GM21526 (cell line): ENCODE results near the gene ZCCHC24.

Experiments
- ATAC-seq: cut with Tn5 transposase; IDR thresholded peaks from one replicate; pipeline ENCODE4 v1.9.1; 2021; ENCODE audit warnings: moderate library complexity; ENCODE audit not compliant: unreplicated experiment, low FRiP score

ZCCHC24 gene

GRCh38 chr10:79352035-79352877, 93.2 kb downstream of the ZCCHC24 start:
- ATAC-seq, result no peak

GRCh38 chr10:79351332-79351731, 94.1 kb downstream of the ZCCHC24 start:
- ATAC-seq, result no peak

GRCh38 chr10:79350407-79351154, 94.8 kb downstream of the ZCCHC24 start:
- ATAC-seq, result no peak

- ATAC-seq, result no peak
Measured at GRCh38 chr10:79349766-79350406, 95.5 kb downstream of the ZCCHC24 start.

- no peak for ATAC-seq
Measured at GRCh38 chr10:79349072-79349491, 96.3 kb downstream of the ZCCHC24 start.

GRCh38 chr10:79348640-79348988, 96.8 kb downstream of the ZCCHC24 start:
- no peak for ATAC-seq

- peak; percentile 58 for ATAC-seq
Measured at GRCh38 chr10:79347894-79348639, 97.4 kb downstream of the ZCCHC24 start.

- peak; percentile 87 for ATAC-seq
Measured at GRCh38 chr10:79347226-79347893, 98.1 kb downstream of the ZCCHC24 start, which contains the start of gene PPIF. Gene PPIF (plus strand): TSS chr10:79347469. CDS start chr10:79347549, 80 bp downstream.

GRCh38 chr10:79346388-79347225, 98.8 kb downstream of the ZCCHC24 start:
- no peak for ATAC-seq

- ATAC-seq, result no peak
Measured at GRCh38 chr10:79346012-79346340, 99.4 kb downstream of the ZCCHC24 start.

- ATAC-seq, result no peak
Measured at GRCh38 chr10:79345241-79346011, 100.0 kb downstream of the ZCCHC24 start.

- ATAC-seq, result no peak
Measured at GRCh38 chr10:79344502-79345195, 100.8 kb downstream of the ZCCHC24 start.

GRCh38 chr10:79342811-79343561, 102.4 kb downstream of the ZCCHC24 start:
- ATAC-seq, result no peak

- ATAC-seq, result no peak
Measured at GRCh38 chr10:79342295-79342761, 103.1 kb downstream of the ZCCHC24 start.

GRCh38 chr10:79340646-79341244, 104.7 kb downstream of the ZCCHC24 start:
- no peak for ATAC-seq

- ATAC-seq, result no peak
Measured at GRCh38 chr10:79339266-79339665, 106.2 kb downstream of the ZCCHC24 start.
